ENCODE data around the gene ST8SIA6.

ST8SIA6 gene

DNA sequence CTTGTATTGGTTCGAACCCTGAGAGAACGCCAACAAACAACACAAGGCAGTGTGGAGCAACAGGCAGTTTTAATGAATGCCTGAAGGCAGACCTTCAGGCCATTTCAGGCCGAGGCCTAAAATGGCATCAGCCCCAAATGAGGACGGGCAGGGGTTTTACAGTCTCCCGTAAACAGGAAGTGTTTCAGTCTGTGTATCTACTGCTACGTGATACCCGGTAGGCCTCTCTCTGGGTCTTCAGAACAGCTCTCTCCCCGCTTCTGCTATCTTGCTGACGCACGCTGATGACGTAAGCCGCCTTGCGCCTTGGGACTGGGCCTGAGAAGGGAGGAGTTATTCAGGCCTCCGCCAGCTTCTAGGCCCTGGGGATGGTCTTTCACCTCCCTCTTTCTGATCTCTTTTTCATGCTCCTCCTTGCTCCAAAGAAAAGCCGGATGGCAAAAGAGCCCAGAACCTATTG, 67.7 kb downstream of the ST8SIA6 start:
- no peak for DNase-seq (ENCODE audit: low spot score)
- TF ChIP-seq, protein P1, sequence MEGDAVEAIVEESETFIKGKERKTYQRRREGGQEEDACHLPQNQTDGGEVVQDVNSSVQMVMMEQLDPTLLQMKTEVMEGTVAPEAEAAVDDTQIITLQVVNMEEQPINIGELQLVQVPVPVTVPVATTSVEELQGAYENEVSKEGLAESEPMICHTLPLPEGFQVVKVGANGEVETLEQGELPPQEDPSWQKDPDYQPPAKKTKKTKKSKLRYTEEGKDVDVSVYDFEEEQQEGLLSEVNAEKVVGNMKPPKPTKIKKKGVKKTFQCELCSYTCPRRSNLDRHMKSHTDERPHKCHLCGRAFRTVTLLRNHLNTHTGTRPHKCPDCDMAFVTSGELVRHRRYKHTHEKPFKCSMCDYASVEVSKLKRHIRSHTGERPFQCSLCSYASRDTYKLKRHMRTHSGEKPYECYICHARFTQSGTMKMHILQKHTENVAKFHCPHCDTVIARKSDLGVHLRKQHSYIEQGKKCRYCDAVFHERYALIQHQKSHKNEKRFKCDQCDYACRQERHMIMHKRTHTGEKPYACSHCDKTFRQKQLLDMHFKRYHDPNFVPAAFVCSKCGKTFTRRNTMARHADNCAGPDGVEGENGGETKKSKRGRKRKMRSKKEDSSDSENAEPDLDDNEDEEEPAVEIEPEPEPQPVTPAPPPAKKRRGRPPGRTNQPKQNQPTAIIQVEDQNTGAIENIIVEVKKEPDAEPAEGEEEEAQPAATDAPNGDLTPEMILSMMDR (conservative IDR thresholded peaks at IDR 0.05; ENCODE audit: low read depth) = no peak
- H3K27ac ChIP-seq = no peak overlapping the region
- ChIA-PET POLR2A (ENCODE audit: low non-redundant PET) (no interaction called here), CTCF (interaction anchor here (0.6 kb wide), 1 partner anchor 34 kb away, joined by 3 read pairs; no protein-coding TSS in a partner anchor)

DNA sequence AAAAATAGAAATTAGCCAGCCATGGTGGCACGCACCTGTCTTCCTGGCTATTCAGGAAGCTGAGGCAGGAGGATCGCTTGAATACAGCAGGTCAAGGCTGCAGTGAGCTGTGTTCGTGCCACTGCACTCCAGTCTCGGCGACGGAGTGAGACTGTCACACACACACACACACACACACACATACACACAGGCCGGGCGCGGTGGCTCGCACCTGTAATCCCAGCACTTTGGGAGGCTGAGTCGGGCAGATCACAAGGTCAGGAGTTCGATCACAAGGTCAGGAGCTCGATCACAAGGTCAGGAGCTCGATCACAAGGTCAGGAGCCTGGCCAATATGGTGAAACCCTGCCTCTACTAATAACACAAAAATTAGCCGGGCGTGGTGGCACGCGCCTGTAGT, 68.4 kb downstream of the ST8SIA6 start:
- CTCF ChIA-PET = interaction anchor here (0.6 kb wide), 1 partner anchor 33 kb away, joined by 3 read pairs; no protein-coding TSS in a partner anchor
- H3K27ac ChIP-seq = no peak overlapping the region
- DNase-seq (ENCODE audit: low spot score) = no peak
- TF ChIP-seq, protein P1 (conservative IDR thresholded peaks at IDR 0.05; ENCODE audit: low read depth) = no peak
- POLR2A ChIA-PET (ENCODE audit: low non-redundant PET) = no interaction called here

DNA sequence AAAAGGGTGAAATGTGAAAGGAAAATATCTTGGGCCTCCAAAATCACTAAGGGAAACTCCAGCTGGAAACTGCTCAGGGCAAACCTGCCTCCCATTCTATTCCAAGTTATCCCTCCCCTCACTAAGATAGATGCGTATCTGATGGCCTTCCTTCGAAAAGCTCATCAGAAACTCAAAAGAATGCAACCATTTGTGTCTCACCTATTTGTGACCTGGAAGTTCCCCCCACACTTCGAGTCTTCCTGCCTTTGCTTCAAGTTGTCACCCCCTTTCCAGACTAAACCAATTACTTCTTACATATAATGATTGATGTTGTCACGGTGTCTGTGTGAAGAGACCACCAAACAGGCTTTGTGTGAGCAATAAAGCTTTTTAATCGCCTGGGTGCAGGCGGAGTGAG, 69.3 kb downstream of the ST8SIA6 start:
- no peak overlapping the region for H3K27ac ChIP-seq
- CTCF ChIA-PET = interaction anchor here (0.7 to 1.0 kb wide), 3 partner anchors 9 to 304 kb away, joined by 4 read pairs; no protein-coding TSS in a partner anchor
- POLR2A ChIA-PET (ENCODE audit: low non-redundant PET) = interaction anchor here (0.6 kb wide), 1 partner anchor 260 kb away, joined by 3 read pairs; no protein-coding TSS in a partner anchor
- TF ChIP-seq, protein P1 (conservative IDR thresholded peaks at IDR 0.05; ENCODE audit: low read depth) = no peak
- DNase-seq (ENCODE audit: low spot score) = no peak

DNA sequence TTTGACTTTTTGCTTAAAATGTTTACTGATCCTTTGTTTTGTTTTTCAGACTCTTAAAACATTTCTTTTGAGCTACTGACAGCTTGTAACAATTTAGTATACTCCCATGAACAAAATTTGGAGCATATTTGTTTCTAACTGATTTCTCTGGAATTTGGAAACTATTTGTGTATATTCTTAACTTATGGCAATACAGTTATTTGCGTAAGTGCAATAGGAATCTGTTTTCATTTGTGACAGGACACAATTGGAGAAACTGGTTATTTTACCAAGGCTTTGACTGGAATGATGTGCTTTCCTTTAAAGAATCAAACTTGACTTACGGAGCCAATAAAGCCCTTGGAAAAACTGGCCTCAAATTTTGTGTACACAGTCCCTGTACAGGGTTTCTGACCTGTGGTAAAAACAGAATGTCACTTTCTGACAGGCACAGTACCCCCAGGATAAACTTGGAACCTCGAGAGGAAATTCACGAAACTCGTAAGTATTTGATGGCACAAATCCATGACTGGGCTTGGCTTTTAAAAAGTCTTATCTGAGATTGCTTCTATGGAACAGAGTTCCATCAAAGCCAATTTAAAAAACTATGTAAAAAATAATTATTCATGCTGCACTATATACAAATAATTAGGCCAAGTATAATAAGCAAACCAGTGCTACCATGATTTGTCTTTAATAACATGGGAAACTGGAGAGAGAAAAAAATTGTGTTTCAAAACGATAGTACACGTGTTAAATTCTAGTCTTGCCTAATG, 70.4 kb downstream of the ST8SIA6 start:
- ChIA-PET POLR2A (ENCODE audit: low non-redundant PET) (interaction anchor here (0.6 kb wide), 1 partner anchor 261 kb away, joined by 3 read pairs; no protein-coding TSS in a partner anchor), CTCF (interaction anchor here (0.7 kb wide), 1 partner anchor 306 kb away, joined by 4 read pairs; no protein-coding TSS in a partner anchor)
- TF ChIP-seq, protein P1 (conservative IDR thresholded peaks at IDR 0.05; ENCODE audit: low read depth) = no peak
- DNase-seq (ENCODE audit: low spot score) = no peak
- H3K27ac ChIP-seq = no peak overlapping the region

DNA sequence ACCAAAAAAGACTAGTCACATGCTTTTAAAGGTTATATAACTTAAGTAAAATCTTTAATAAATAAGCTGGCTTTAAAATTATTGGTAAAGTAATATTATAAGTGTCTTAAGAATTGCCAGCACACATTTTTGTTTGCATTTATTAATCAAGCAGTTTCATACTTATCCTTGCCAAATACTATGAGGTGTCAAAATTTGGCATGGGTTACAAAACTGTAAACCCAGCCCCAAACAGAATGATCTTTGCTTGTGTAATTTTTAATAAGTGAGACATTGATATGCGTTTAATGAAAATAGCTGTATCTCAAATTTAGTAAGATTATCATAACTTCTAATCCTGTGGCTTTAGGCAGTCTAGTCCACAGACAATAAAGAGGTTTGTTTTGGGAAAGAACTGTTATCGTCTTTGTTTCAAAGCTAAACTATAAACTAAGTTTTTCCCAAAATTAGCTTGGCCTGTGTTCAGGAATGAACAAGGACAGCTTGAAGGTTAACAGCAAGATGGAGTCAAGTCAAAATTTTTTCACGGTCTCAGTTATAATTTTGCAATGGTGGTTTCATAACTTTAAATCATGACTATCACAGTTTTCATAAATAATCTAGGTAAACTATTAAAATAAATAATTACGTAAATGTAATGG, 72.8 kb downstream of the ST8SIA6 start:
- POLR2A ChIA-PET (ENCODE audit: low non-redundant PET) = no interaction called here
- TF ChIP-seq, protein P1 (conservative IDR thresholded peaks at IDR 0.05; ENCODE audit: low read depth) = no peak
- DNase-seq (ENCODE audit: low spot score) = no peak
- CTCF ChIA-PET = interaction anchor here (0.6 to 0.7 kb wide), 2 partner anchors 26 to 162 kb away, joined by 3 read pairs; no protein-coding TSS in a partner anchor
- H3K27ac ChIP-seq = no peak overlapping the region

DNA sequence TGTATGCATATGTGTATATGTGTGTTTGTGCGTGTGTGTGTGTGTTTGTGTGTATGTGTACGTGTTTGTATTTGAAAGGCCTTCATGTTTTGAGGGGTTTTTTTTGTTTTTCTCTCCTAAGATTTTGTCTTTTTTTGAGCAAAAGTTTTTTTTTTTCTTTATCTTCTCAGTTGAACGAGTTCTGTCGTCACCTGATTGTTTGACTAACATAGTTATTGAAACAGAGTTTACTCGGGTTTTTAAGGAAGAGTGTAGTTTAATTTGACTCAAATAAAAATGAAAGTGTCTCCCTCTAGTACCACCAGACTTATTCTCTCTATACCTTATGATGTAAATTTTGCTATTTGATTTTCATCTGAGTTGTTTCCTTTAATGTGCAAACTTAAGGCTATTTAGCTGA, 73.5 kb downstream of the ST8SIA6 start:
- DNase-seq (ENCODE audit: low spot score) = no peak
- ChIA-PET CTCF (interaction anchor here (0.6 kb wide), 1 partner anchor 161 kb away, joined by 3 read pairs; no protein-coding TSS in a partner anchor), POLR2A (ENCODE audit: low non-redundant PET) (no interaction called here)
- H3K27ac ChIP-seq = no peak overlapping the region
- TF ChIP-seq, protein P1 (conservative IDR thresholded peaks at IDR 0.05; ENCODE audit: low read depth) = no peak
